ENCODE results near the gene USP30.

Gene USP30

GRCh38 chr12:109098651-109099050 is 46.3 kb downstream of the USP30 start:
- no peak for DNase-seq

GRCh38 chr12:109099431-109100020 is 47.1 kb downstream of the USP30 start:
- DNase-seq = no peak

GRCh38 chr12:109100741-109101140 is 48.4 kb downstream of the USP30 start:
- no peak for DNase-seq

- DNase-seq = no peak
These were observed 50.1 kb downstream of the USP30 start for GRCh38 chr12:109102491-109102890.

GRCh38 chr12:109105176-109105575 is 52.8 kb downstream of the USP30 start:
- no peak for DNase-seq

- no peak for DNase-seq
These were observed 57.5 kb downstream of the USP30 start for GRCh38 chr12:109109746-109110350.

- DNase-seq = peak; percentile 6 to 51
These were observed 58.7 kb downstream of the USP30 start for GRCh38 chr12:109110988-109111495.

GRCh38 chr12:109112720-109113465 is 60.5 kb downstream of the USP30 start:
- DNase-seq = no peak

- DNase-seq = no peak
These were observed 61.4 kb downstream of the USP30 start for GRCh38 chr12:109113661-109114321.

- DNase-seq = no peak
These were observed 62.3 kb downstream of the USP30 start for GRCh38 chr12:109114644-109115043.

GRCh38 chr12:109115404-109115757 is 63.0 kb downstream of the USP30 start:
- DNase-seq = no peak

- DNase-seq = no peak
These were observed 63.6 kb downstream of the USP30 start, which contains the start of gene ACACB for GRCh38 chr12:109115758-109116610. ACACB (plus strand) TSS chr12:109116587; CDS start chr12:109139406, 22,819 bp downstream.

GRCh38 chr12:109116611-109116949 is 64.2 kb downstream of the USP30 start:
- no peak for DNase-seq

GRCh38 chr12:109120095-109120494 is 67.7 kb downstream of the USP30 start:
- no peak for DNase-seq

GRCh38 chr12:109120557-109120956 is 68.2 kb downstream of the USP30 start:
- DNase-seq = no peak

GRCh38 chr12:109121346-109121880 is 69.0 kb downstream of the USP30 start:
- no peak for DNase-seq

- DNase-seq = no peak
These were observed 72.7 kb downstream of the USP30 start for GRCh38 chr12:109124878-109125648.

GRCh38 chr12:109125791-109126190 is 73.4 kb downstream of the USP30 start:
- DNase-seq = no peak

- DNase-seq = no peak
These were observed 74.4 kb downstream of the USP30 start for GRCh38 chr12:109126784-109127183.

GRCh38 chr12:109127533-109128242 is 75.3 kb downstream of the USP30 start:
- no peak for DNase-seq
